Activated T-cell treated with anti-CD3 and anti-CD28 coated beads, Interleukin-2, amount 50 U/mL, for 4 hours (primary cell): ENCODE results near the gene DROSHA. TPM values are rescaled to one million over a fixed set of nuclear protein-coding genes. Genes with fewer than 3 reads are reported as not detected.
"Not testable (repeated sequence)": the region's sequence is repeated elsewhere in the genome, so short reads cannot be mapped to it uniquely, and the experiment has no call there.

Source experiments
- ATAC-seq, 2 donors: fragments of 200-7000 bp; cut with Tn5 transposase; one replicate each; pipeline ENCODE4 v1.10.0; 2021
- DNase-seq: peaks from one replicate; pipeline ENCODE4 v3.0.0-alpha.2; 2020
- H3K27me3 Mint-ChIP-seq: one replicate; pipeline ENCODE4 v1.8.0; 2021; ENCODE audit warnings: low read depth, mixed read lengths
- H3K36me3 Mint-ChIP-seq: one replicate; pipeline ENCODE4 v1.8.0; 2022; ENCODE audit warnings: mixed read lengths; ENCODE audit not compliant: insufficient read depth
- H3K4me1 Mint-ChIP-seq: one replicate; pipeline ENCODE4 v1.8.0; 2021; ENCODE audit warnings: low read depth, mixed read lengths
- H3K4me3 Mint-ChIP-seq: one replicate; pipeline ENCODE4 v1.8.0; 2021; ENCODE audit warnings: mild to moderate bottlenecking, moderate library complexity, mixed read lengths
- H3K9me3 Mint-ChIP-seq: one replicate; pipeline ENCODE4 v1.8.0; 2021; ENCODE audit warnings: mixed read lengths
- total RNA-seq, 3 donors: library from RNA; stranded (reverse); gene quantifications; one replicate each; pipeline ENCODE4 v1.2.1, GENCODE V29; 2021

Gene DROSHA
- total RNA-seq, 3 donors from 2014 or later, result 47.7 to 60.8 (median 55.8) TPM

GRCh38 chr5:31553863-31554262, 22.0 kb upstream of the DROSHA start:
- Mint-ChIP-seq H3K36me3 (peaks cover 32% of the 10 kb centered on the region), H3K4me1 (peaks cover 6% of the 10 kb centered on the region), H3K9me3 (no peaks in the 10 kb centered on the region), H3K4me3 (no peak overlapping the region), H3K27me3 (no peaks in the 10 kb centered on the region)
- DNase-seq (no peak), ATAC-seq (no peak)

GRCh38 chr5:31551878-31552277, 20.0 kb upstream of the DROSHA start:
- H3K4me3 Mint-ChIP-seq, result no peak overlapping the region
- H3K27me3 Mint-ChIP-seq, result no peaks in the 10 kb centered on the region
- H3K4me1 Mint-ChIP-seq, result peaks cover 9% of the 10 kb centered on the region
- no peaks in the 10 kb centered on the region for H3K9me3 Mint-ChIP-seq
- ATAC-seq, result no peak
- H3K36me3 Mint-ChIP-seq, result peaks cover 51% of the 10 kb centered on the region
- DNase-seq, result no peak

GRCh38 chr5:31549114-31549513, 17.2 kb upstream of the DROSHA start:
- ATAC-seq, H3K4me1 Mint-ChIP-seq, DNase-seq, H3K27me3 Mint-ChIP-seq, H3K9me3 Mint-ChIP-seq, H3K4me3 Mint-ChIP-seq: not testable (repeated sequence)
- H3K36me3 Mint-ChIP-seq, result peaks cover 58% of the 10 kb centered on the region

- H3K4me1 Mint-ChIP-seq, result peaks cover 23% of the 10 kb centered on the region
- no peaks in the 10 kb centered on the region for H3K9me3 Mint-ChIP-seq
- no peaks in the 10 kb centered on the region for H3K27me3 Mint-ChIP-seq
- H3K36me3 Mint-ChIP-seq, result peaks cover 28% of the 10 kb centered on the region
- no peak for ATAC-seq
- no peak for DNase-seq
- no peak overlapping the region for H3K4me3 Mint-ChIP-seq
These were observed 6.0 kb upstream of the DROSHA start for GRCh38 chr5:31537851-31538250.

GRCh38 chr5:31537349-31537748, 5.5 kb upstream of the DROSHA start:
- no peaks in the 10 kb centered on the region for H3K27me3 Mint-ChIP-seq
- no peak overlapping the region for H3K4me3 Mint-ChIP-seq
- DNase-seq (no peak), ATAC-seq (no peak)
- no peaks in the 10 kb centered on the region for H3K9me3 Mint-ChIP-seq
- peaks cover 23% of the 10 kb centered on the region for H3K36me3 Mint-ChIP-seq
- H3K4me1 Mint-ChIP-seq, result peaks cover 23% of the 10 kb centered on the region

GRCh38 chr5:31536873-31537272, 5.0 kb upstream of the DROSHA start:
- no peak overlapping the region for H3K4me3 Mint-ChIP-seq
- DNase-seq, result no peak
- no peaks in the 10 kb centered on the region for H3K9me3 Mint-ChIP-seq
- H3K4me1 Mint-ChIP-seq, result peaks cover 23% of the 10 kb centered on the region
- no peaks in the 10 kb centered on the region for H3K27me3 Mint-ChIP-seq
- ATAC-seq, result no peak
- H3K36me3 Mint-ChIP-seq, result peaks cover 22% of the 10 kb centered on the region

GRCh38 chr5:31534527-31535046, 2.7 kb upstream of the DROSHA start:
- ATAC-seq, result no peak
- H3K4me1 Mint-ChIP-seq, result peaks cover 44% of the 10 kb centered on the region
- peaks cover 28% of the 10 kb centered on the region for H3K36me3 Mint-ChIP-seq
- no peaks in the 10 kb centered on the region for H3K27me3 Mint-ChIP-seq
- DNase-seq, result no peak
- no peak overlapping the region for H3K4me3 Mint-ChIP-seq
- no peaks in the 10 kb centered on the region for H3K9me3 Mint-ChIP-seq

GRCh38 chr5:31531543-31531887, 378 bp downstream of the DROSHA start:
- DNase-seq, result peak; percentile 10

GRCh38 chr5:31530541-31531265, 1.2 kb downstream of the DROSHA start:
- no peak for ATAC-seq
- no peak for DNase-seq
- peaks cover 52% of the 10 kb centered on the region for H3K4me1 Mint-ChIP-seq
- H3K27me3 Mint-ChIP-seq, result no peaks in the 10 kb centered on the region
- H3K4me3 Mint-ChIP-seq, result peak overlapping the region; percentile 99
- no peaks in the 10 kb centered on the region for H3K9me3 Mint-ChIP-seq
- H3K36me3 Mint-ChIP-seq, result peaks cover 42% of the 10 kb centered on the region

More at GRCh38 chr5:31531543-31531887, 378 bp downstream of the DROSHA start:
- peak overlapping the region; percentile 99 for H3K4me3 Mint-ChIP-seq
- H3K9me3 Mint-ChIP-seq, result no peaks in the 10 kb centered on the region
- H3K36me3 Mint-ChIP-seq, result peaks cover 41% of the 10 kb centered on the region
- no peaks in the 10 kb centered on the region for H3K27me3 Mint-ChIP-seq
- H3K4me1 Mint-ChIP-seq, result peaks cover 52% of the 10 kb centered on the region
- peak; percentile 25 to 43 for ATAC-seq

- DNase-seq (no peak), ATAC-seq (no peak)
- Mint-ChIP-seq H3K9me3 (no peaks in the 10 kb centered on the region), H3K27me3 (no peaks in the 10 kb centered on the region), H3K4me3 (no peak overlapping the region), H3K36me3 (peaks cover 49% of the 10 kb centered on the region), H3K4me1 (peaks cover 9% of the 10 kb centered on the region)
These were observed 8.9 kb downstream of the DROSHA start for GRCh38 chr5:31523041-31523440.

GRCh38 chr5:31516802-31517201, 15.1 kb downstream of the DROSHA start:
- H3K4me1 Mint-ChIP-seq, result peaks cover 8% of the 10 kb centered on the region
- DNase-seq (no peak), ATAC-seq (no peak)
- peaks cover 38% of the 10 kb centered on the region for H3K36me3 Mint-ChIP-seq
- no peak overlapping the region for H3K4me3 Mint-ChIP-seq
- H3K27me3 Mint-ChIP-seq, result no peaks in the 10 kb centered on the region
- H3K9me3 Mint-ChIP-seq, result no peaks in the 10 kb centered on the region

- H3K4me3 Mint-ChIP-seq, result no peak overlapping the region
- no peaks in the 10 kb centered on the region for H3K27me3 Mint-ChIP-seq
- peaks cover 1% of the 10 kb centered on the region for H3K4me1 Mint-ChIP-seq
- ATAC-seq (no peak), DNase-seq (no peak)
- H3K9me3 Mint-ChIP-seq, result no peaks in the 10 kb centered on the region
- peaks cover 58% of the 10 kb centered on the region for H3K36me3 Mint-ChIP-seq
These were observed 20.6 kb downstream of the DROSHA start for GRCh38 chr5:31511305-31511704.

GRCh38 chr5:31504529-31504928, 27.4 kb downstream of the DROSHA start:
- no peak for DNase-seq
- H3K27me3 Mint-ChIP-seq, result no peaks in the 10 kb centered on the region
- H3K9me3 Mint-ChIP-seq, result no peaks in the 10 kb centered on the region
- no peak for ATAC-seq
- no peaks in the 10 kb centered on the region for H3K4me1 Mint-ChIP-seq
- no peak overlapping the region for H3K4me3 Mint-ChIP-seq
- peaks cover 69% of the 10 kb centered on the region for H3K36me3 Mint-ChIP-seq

- H3K9me3 Mint-ChIP-seq, result no peaks in the 10 kb centered on the region
- H3K4me3 Mint-ChIP-seq, result no peak overlapping the region
- H3K4me1 Mint-ChIP-seq, result no peaks in the 10 kb centered on the region
- ATAC-seq, result no peak
- H3K27me3 Mint-ChIP-seq, result no peaks in the 10 kb centered on the region
- no peak for DNase-seq
- peaks cover 65% of the 10 kb centered on the region for H3K36me3 Mint-ChIP-seq
These were observed 29.4 kb downstream of the DROSHA start for GRCh38 chr5:31502506-31502905.

- no peaks in the 10 kb centered on the region for H3K27me3 Mint-ChIP-seq
These were observed 31.6 kb downstream of the DROSHA start for GRCh38 chr5:31500256-31500655.

More at GRCh38 chr5:31500256-31500655, 31.6 kb downstream of the DROSHA start:
- Mint-ChIP-seq H3K4me3 (no peak overlapping the region), H3K36me3 (peaks cover 68% of the 10 kb centered on the region), H3K9me3 (no peaks in the 10 kb centered on the region), H3K4me1 (no peaks in the 10 kb centered on the region)
- no peak for DNase-seq
- no peak for ATAC-seq
